HEK293T (cell line): ENCODE measurements around the gene STPG3.

Experiments
- ARNT ChIP-seq: fragments of 450-650 bp; IDR thresholded peaks from 2 replicates; pipeline ENCODE4 v1.6.1; 2017; ENCODE audit warnings: mild to moderate bottlenecking
- FOXA1 ChIP-seq: fragments of 450-650 bp; IDR thresholded peaks from 2 replicates; pipeline ENCODE4 v1.6.1; 2016; ENCODE audit warnings: mild to moderate bottlenecking
- FOXM1 ChIP-seq: fragments of 450-650 bp; IDR thresholded peaks from 2 replicates; pipeline ENCODE4 v1.6.1; 2017; ENCODE audit warnings: mild to moderate bottlenecking, borderline replicate concordance
- L3MBTL2 ChIP-seq: fragments of 450-650 bp; conservative IDR thresholded peaks from 2 replicates; pipeline ENCODE4 v1.6.1; 2016; ENCODE audit warnings: mild to moderate bottlenecking
- NFRKB ChIP-seq: fragments of 450-650 bp; IDR thresholded peaks from 2 replicates; pipeline ENCODE4 v1.6.1; 2016; ENCODE audit warnings: mild to moderate bottlenecking, moderate library complexity

DNA sequence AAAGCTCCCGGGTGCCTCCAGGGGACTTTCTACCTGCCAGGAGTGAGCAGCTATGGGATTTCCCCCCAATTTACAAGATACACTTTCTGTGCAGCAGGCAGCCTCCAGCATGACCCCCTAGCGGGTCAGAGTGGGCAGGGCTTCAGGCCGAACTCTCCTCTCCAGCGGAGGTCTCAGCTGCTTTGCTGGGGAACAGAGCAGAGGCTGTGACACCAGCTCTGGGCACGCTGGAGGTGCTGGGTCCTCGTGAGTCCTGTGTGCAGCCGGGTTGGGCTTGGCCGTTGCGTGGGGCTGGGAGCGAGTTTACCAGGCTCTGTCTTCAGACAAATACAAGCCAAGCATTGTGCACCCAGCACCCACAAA lies 48.1 kb downstream of the STPG3 start:
- TF ChIP-seq ARNT (no peak), L3MBTL2 (no peak), FOXA1 (no peak), NFRKB (no peak), FOXM1 (no peak)
